Ishikawa (cell line): ENCODE measurements around the gene PANX1.

Experiments used
- CEBPB ChIP-seq: IDR thresholded peaks from 2 replicates; pipeline ENCODE4 v1.6.1; 2012
- CREB1 ChIP-seq: IDR thresholded peaks from 2 replicates; pipeline ENCODE4 v1.6.1; 2012; ENCODE audit warnings: low read depth
- EGR1 ChIP-seq: IDR thresholded peaks from 2 replicates; pipeline ENCODE4 v1.6.1; 2012
- EP300 ChIP-seq: IDR thresholded peaks from 2 replicates; pipeline ENCODE4 v1.6.1; 2012; ENCODE audit warnings: borderline replicate concordance
- FOXM1 ChIP-seq: IDR thresholded peaks from 2 replicates; pipeline ENCODE4 v1.6.1; 2012; ENCODE audit warnings: low read depth, borderline replicate concordance
- NFIC ChIP-seq: IDR thresholded peaks from 2 replicates; pipeline ENCODE4 v1.6.1; 2012
- RAD21 ChIP-seq: IDR thresholded peaks from 2 replicates; pipeline ENCODE4 v1.6.1; 2012; ENCODE audit warnings: low read depth
- TAF1 ChIP-seq: IDR thresholded peaks from 2 replicates; pipeline ENCODE4 v1.6.1; 2012; ENCODE audit warnings: low read depth, mild to moderate bottlenecking
- TCF12 ChIP-seq: IDR thresholded peaks from 2 replicates; pipeline ENCODE4 v1.6.1; 2012; ENCODE audit warnings: low read depth
- TEAD4 ChIP-seq: IDR thresholded peaks from 2 replicates; pipeline ENCODE4 v1.6.1; 2012
- YY1 ChIP-seq: IDR thresholded peaks from 2 replicates; pipeline ENCODE4 v1.6.1; 2012; ENCODE audit warnings: low read depth
- ZBTB7A ChIP-seq: IDR thresholded peaks from 2 replicates; pipeline ENCODE4 v1.6.1; 2012; ENCODE audit warnings: low read depth
- TF ChIP-seq, protein P1 (sequence below): IDR thresholded peaks from 2 replicates; pipeline ENCODE4 v1.6.1; 2012
- TF ChIP-seq, protein P2 (sequence below): IDR thresholded peaks from 2 replicates; pipeline ENCODE4 v1.6.1; 2012; ENCODE audit warnings: low read depth, mild to moderate bottlenecking
- TF ChIP-seq, protein P3 (sequence below): IDR thresholded peaks from 2 replicates; pipeline ENCODE4 v1.6.1; 2012

PANX1 gene

DNA sequence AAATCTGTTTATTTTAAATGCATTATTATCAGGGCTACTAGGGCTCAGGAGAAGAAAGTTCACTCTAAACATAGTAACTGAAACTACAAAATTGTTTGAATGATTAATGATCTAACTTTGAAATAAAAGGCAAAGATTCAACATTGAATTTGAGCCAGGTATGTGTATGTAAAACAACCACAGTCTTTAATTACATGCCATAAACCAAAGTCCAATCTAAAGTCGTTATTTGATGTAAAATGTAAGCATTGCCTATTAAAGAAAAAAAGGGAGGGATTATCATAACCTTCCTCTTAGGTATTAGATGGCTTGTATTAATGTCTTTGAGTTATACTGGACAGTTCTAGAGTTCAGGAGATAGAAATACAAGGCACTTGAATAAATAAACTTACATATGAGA, 25.2 kb upstream of the PANX1 start:
- no peak for TF ChIP-seq EP300
- no peak for TF ChIP-seq TEAD4
- TF ChIP-seq RAD21: no peak
- no peak for TF ChIP-seq YY1
- TF ChIP-seq, protein P1, sequence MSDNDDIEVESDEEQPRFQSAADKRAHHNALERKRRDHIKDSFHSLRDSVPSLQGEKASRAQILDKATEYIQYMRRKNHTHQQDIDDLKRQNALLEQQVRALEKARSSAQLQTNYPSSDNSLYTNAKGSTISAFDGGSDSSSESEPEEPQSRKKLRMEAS: no peak
- no peak for TF ChIP-seq TAF1
- TF ChIP-seq EGR1: no peak
- no peak for TF ChIP-seq CEBPB
- no peak for TF ChIP-seq TCF12
- no peak for TF ChIP-seq CREB1
- TF ChIP-seq ZBTB7A: no peak
- no peak for TF ChIP-seq NFIC
- TF ChIP-seq, protein P2, sequence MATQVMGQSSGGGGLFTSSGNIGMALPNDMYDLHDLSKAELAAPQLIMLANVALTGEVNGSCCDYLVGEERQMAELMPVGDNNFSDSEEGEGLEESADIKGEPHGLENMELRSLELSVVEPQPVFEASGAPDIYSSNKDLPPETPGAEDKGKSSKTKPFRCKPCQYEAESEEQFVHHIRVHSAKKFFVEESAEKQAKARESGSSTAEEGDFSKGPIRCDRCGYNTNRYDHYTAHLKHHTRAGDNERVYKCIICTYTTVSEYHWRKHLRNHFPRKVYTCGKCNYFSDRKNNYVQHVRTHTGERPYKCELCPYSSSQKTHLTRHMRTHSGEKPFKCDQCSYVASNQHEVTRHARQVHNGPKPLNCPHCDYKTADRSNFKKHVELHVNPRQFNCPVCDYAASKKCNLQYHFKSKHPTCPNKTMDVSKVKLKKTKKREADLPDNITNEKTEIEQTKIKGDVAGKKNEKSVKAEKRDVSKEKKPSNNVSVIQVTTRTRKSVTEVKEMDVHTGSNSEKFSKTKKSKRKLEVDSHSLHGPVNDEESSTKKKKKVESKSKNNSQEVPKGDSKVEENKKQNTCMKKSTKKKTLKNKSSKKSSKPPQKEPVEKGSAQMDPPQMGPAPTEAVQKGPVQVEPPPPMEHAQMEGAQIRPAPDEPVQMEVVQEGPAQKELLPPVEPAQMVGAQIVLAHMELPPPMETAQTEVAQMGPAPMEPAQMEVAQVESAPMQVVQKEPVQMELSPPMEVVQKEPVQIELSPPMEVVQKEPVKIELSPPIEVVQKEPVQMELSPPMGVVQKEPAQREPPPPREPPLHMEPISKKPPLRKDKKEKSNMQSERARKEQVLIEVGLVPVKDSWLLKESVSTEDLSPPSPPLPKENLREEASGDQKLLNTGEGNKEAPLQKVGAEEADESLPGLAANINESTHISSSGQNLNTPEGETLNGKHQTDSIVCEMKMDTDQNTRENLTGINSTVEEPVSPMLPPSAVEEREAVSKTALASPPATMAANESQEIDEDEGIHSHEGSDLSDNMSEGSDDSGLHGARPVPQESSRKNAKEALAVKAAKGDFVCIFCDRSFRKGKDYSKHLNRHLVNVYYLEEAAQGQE: no peak

- TF ChIP-seq EGR1 (no peak), TEAD4 (no peak), YY1 (no peak), CEBPB (no peak), TAF1 (no peak), NFIC (no peak), FOXM1 (no peak), CREB1 (no peak), EP300 (no peak), RAD21 (no peak), TCF12 (no peak), ZBTB7A (no peak)
- TF ChIP-seq, protein P3, sequence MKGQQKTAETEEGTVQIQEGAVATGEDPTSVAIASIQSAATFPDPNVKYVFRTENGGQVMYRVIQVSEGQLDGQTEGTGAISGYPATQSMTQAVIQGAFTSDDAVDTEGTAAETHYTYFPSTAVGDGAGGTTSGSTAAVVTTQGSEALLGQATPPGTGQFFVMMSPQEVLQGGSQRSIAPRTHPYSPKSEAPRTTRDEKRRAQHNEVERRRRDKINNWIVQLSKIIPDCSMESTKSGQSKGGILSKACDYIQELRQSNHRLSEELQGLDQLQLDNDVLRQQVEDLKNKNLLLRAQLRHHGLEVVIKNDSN: no peak
- TF ChIP-seq, protein P1: no peak
- TF ChIP-seq, protein P2: no peak
Observed at GRCh38 chr11:94104734-94105133, 23.9 kb upstream of the PANX1 start.

GRCh38 chr11:94106716-94107115, 21.9 kb upstream of the PANX1 start:
- no peak for TF ChIP-seq ZBTB7A
- TF ChIP-seq FOXM1: no peak
- TF ChIP-seq CREB1: no peak
- no peak for TF ChIP-seq NFIC
- TF ChIP-seq, protein P3: no peak
- TF ChIP-seq YY1: no peak
- TF ChIP-seq, protein P2: no peak
- TF ChIP-seq RAD21: no peak
- TF ChIP-seq, protein P1: no peak
- TF ChIP-seq EP300: no peak
- no peak for TF ChIP-seq TCF12
- TF ChIP-seq TEAD4: no peak
- no peak for TF ChIP-seq EGR1
- no peak for TF ChIP-seq CEBPB
- no peak for TF ChIP-seq TAF1

DNA sequence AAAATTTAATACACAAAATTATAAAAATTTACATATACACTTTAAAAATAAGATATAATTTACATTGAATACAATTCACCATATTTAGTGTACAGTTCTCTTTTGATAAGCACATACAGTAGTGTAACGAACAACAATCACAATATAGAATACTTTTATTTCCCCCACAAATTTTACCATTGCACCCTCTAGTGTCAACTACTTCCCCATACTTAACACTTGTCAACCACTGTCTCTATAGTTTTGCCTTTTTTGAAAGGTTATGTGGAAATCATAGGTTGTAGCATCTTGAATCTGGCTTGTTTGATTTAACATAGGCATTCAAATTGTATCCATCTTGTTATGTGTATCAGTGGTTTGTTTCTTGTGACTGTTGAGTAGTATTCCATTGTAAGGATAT, 21.3 kb upstream of the PANX1 start:
- TF ChIP-seq YY1 (no peak), ZBTB7A (no peak), EP300 (no peak), TCF12 (no peak), RAD21 (no peak), FOXM1 (no peak), CREB1 (no peak), EGR1 (no peak), CEBPB (no peak), TAF1 (no peak), NFIC (no peak), TEAD4 (no peak)
- TF ChIP-seq, protein P2: no peak
- TF ChIP-seq, protein P3: no peak
- TF ChIP-seq, protein P1: no peak
